Measurements from ENCODE around the gene CCDC182.

CCDC182 gene

GRCh38 chr17:57705921-57706695, 39.0 kb downstream of the CCDC182 start:
- Histone ChIP-seq H3K36me3 (no peaks in the 10 kb centered on the region), H3K27ac (no peak overlapping the region), H3K4me3 (ENCODE audit: low read depth in 1 of 2, low read length in 1 of 2) (no peak overlapping the region), H3K27me3 (peaks cover 1% of the 10 kb centered on the region), H3K4me1 (ENCODE audit: control insufficient read depth in 1 of 2, insufficient read depth in 1 of 2, low read depth in 1 of 2, low read length in 1 of 2) (no peaks in the 10 kb centered on the region), H3K9me3 (no peaks in the 10 kb centered on the region)
- no peak for TF ChIP-seq CTCF (IDR thresholded peaks at IDR 0.05)

GRCh38 chr17:57704448-57704847, 40.7 kb downstream of the CCDC182 start:
- Histone ChIP-seq H3K27ac (no peak overlapping the region), H3K4me1 (ENCODE audit: control insufficient read depth in 1 of 2, insufficient read depth in 1 of 2, low read depth in 1 of 2, low read length in 1 of 2) (no peaks in the 10 kb centered on the region), H3K4me3 (ENCODE audit: low read depth in 1 of 2, low read length in 1 of 2) (no peak overlapping the region), H3K9me3 (no peaks in the 10 kb centered on the region), H3K36me3 (no peaks in the 10 kb centered on the region), H3K27me3 (no peaks in the 10 kb centered on the region)
- no peak for TF ChIP-seq CTCF (IDR thresholded peaks at IDR 0.05)

- no peaks in the 10 kb centered on the region for H3K36me3 ChIP-seq
- no peak overlapping the region for H3K4me3 ChIP-seq (ENCODE audit: low read depth in 1 of 2, low read length in 1 of 2)
- no peaks in the 10 kb centered on the region for H3K4me1 ChIP-seq (ENCODE audit: control insufficient read depth in 1 of 2, insufficient read depth in 1 of 2, low read depth in 1 of 2, low read length in 1 of 2)
- TF ChIP-seq CTCF (IDR thresholded peaks at IDR 0.05): no peak
- H3K27me3 ChIP-seq: no peaks in the 10 kb centered on the region
- no peaks in the 10 kb centered on the region for H3K9me3 ChIP-seq
- no peak overlapping the region for H3K27ac ChIP-seq
These were observed 41.8 kb downstream of the CCDC182 start for GRCh38 chr17:57703273-57703672.

GRCh38 chr17:57701124-57701523, 44.0 kb downstream of the CCDC182 start:
- Histone ChIP-seq H3K9me3 (no peaks in the 10 kb centered on the region), H3K27ac (no peak overlapping the region), H3K36me3 (no peaks in the 10 kb centered on the region), H3K27me3 (no peaks in the 10 kb centered on the region), H3K4me1 (ENCODE audit: control insufficient read depth in 1 of 2, insufficient read depth in 1 of 2, low read depth in 1 of 2, low read length in 1 of 2) (peaks cover 0 to 3% of the 10 kb centered on the region in 2 experiments), H3K4me3 (ENCODE audit: low read depth in 1 of 2, low read length in 1 of 2) (no peak overlapping the region)
- TF ChIP-seq CTCF (IDR thresholded peaks at IDR 0.05): no peak

- no peaks in the 10 kb centered on the region for H3K9me3 ChIP-seq
These were observed 45.3 kb downstream of the CCDC182 start for GRCh38 chr17:57699751-57700219.

More at GRCh38 chr17:57699751-57700219, 45.3 kb downstream of the CCDC182 start:
- Histone ChIP-seq H3K4me3 (ENCODE audit: low read depth in 1 of 2, low read length in 1 of 2) (no peak overlapping the region), H3K4me1 (ENCODE audit: control insufficient read depth in 1 of 2, insufficient read depth in 1 of 2, low read depth in 1 of 2, low read length in 1 of 2) (peaks cover 0 to 3% of the 10 kb centered on the region in 2 experiments), H3K27ac (no peak overlapping the region), H3K36me3 (no peaks in the 10 kb centered on the region), H3K27me3 (no peaks in the 10 kb centered on the region)
- no peak for TF ChIP-seq CTCF (IDR thresholded peaks at IDR 0.05)
